Hepatocyte (in vitro differentiated cells): ENCODE measurements around the gene PPP2R3A.

Source experiments
- CTCF ChIP-seq: fragments of 200-600 bp; sonication (generic); IDR thresholded peaks from 2 replicates; pipeline ENCODE4 v1.5.1; 2016; ENCODE audit warnings: antibody characterized with exemption, mild to moderate bottlenecking; ENCODE audit not compliant: poor library complexity
- EZH2 ChIP-seq: fragments of 200-600 bp; sonication (generic); IDR thresholded peaks from 2 replicates; pipeline ENCODE4 v1.6.1; 2016; ENCODE audit warnings: antibody characterized with exemption, mild to moderate bottlenecking, borderline replicate concordance
- EZH2phosphoT487 ChIP-seq: fragments of 200-600 bp; sonication (generic); IDR thresholded peaks from one replicate; pipeline ENCODE4 v1.6.1; 2018; ENCODE audit warnings: antibody characterized with exemption, mild to moderate bottlenecking, low read depth, moderate library complexity; ENCODE audit not compliant: unreplicated experiment, severe bottlenecking

- TF ChIP-seq CTCF: no peak
- TF ChIP-seq EZH2: no peak
- no peak for TF ChIP-seq EZH2phosphoT487
These were observed 57.9 kb downstream of the PPP2R3A start for GRCh38 chr3:136023264-136023978.
